HG03354 (cell line): ENCODE results near the gene CAPSL.
"Not testable (repeated sequence)": the region's sequence is repeated elsewhere in the genome, so short reads cannot be mapped to it uniquely, and the experiment has no call there.

ENCODE experiments used
- ATAC-seq: cut with Tn5 transposase; IDR thresholded peaks from one replicate; pipeline ENCODE4 v1.9.1; 2021; ENCODE audit warnings: mild to moderate bottlenecking; ENCODE audit not compliant: unreplicated experiment, poor library complexity, severe bottlenecking

The CAPSL gene

DNA sequence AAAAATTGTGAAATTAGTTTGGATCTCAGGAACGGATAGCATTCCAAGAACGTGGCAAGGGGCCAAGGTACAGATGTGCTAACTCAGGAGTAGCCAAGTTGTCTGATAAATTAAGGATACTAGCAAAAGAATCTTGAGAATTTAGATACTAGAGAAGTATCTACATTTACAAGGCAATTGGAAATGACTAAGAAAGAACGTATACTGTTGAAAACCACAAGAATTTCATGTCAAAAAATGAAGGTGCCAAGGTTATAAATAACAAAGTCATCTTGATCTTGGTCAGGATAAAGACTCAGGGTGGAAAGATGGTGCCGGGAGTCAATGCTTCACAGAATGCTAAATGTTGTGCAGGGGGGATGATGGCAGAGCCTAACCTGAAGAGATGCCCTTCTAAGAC is 19.2 kb downstream of the CAPSL start:
- no peak for ATAC-seq

DNA sequence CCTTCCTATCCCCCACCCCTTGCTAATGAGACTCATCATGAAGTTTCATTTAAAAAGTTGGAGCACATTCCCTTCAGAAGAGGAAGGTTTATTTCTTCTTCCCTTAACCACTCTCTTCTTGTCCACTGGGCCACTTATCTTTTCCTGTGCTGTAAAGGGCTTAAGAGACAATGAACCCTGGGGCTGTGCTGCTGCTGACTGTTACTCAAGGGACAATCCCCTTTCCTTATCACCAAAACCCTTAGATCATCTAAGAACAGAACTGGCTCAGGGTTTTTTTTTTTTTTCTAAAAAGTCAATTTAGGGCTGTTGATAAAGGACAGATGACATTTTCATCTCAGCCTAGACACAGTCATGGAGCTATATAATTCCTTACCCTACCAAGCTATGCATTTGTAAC is 29.6 kb downstream of the CAPSL start:
- no peak for ATAC-seq

GRCh38 chr5:35908228-35908627 is 30.2 kb downstream of the CAPSL start:
- no peak for ATAC-seq

DNA sequence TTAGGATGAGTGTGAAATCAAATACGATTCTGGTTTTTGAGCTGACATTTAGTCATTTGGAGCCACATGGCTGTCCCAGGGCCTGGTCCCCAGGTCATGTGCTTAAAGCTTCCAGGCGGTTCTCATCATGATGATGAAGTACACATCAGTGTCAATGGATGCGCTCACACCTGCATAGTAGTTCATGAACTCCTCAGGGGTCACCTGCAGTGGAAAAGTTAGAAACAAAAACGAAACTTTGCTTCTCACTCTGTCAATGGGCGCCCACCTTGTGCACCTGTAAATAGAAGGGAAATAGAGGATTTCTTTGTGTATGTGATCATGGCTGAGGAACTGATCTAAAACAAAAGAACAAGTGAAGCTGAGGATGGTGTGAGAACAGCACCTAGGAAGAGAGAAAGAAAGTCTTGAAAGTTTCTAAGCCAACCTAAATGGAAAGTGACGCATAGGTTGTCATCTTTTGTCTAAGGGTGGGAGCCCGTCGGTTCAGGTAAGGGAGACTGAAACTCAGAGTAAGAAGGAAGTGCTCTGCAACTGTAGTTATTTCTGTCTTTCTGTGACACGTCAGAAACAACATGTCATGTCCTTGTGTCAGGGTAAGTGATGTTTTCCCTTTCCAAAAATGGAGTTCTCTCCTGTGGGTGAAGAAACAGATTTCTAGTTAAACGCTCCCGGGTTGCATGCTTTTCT is 33.8 kb downstream of the CAPSL start:
- peak; percentile 46 for ATAC-seq

DNA sequence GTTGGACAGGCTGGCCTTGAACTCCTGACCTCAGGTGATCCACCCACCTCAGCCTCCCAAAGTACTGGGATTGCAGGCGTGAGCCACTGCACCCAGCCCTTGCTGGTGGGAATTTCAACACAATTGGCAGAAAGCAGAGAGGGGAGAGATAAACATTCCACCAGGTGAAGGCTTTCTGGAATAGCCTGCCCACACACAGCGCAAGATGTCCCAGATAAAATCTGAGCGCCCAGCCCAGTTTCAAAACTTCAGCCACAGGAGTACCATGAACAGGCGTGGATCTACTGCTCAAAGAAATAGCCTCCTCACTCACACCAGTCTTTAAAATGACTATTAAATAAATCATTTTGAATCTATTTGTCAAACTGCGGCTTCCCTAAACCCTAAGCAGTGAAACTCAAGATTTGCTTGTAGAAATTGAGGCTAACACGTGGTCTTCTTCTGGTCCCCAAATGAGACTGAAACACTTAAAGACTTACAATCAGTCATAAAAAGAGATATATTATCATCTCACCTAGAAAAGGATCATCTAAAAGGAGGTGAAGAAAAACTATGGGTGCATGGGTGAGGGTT is 34.7 kb downstream of the CAPSL start:
- ATAC-seq = no peak

GRCh38 chr5:35902046-35902672 is 36.3 kb downstream of the CAPSL start:
- peak; percentile 76 for ATAC-seq

GRCh38 chr5:35900972-35901695 is 37.3 kb downstream of the CAPSL start:
- no peak for ATAC-seq

GRCh38 chr5:35899800-35900199 is 38.6 kb downstream of the CAPSL start:
- ATAC-seq = no peak

GRCh38 chr5:35898952-35899660 is 39.3 kb downstream of the CAPSL start:
- ATAC-seq = no peak

DNA sequence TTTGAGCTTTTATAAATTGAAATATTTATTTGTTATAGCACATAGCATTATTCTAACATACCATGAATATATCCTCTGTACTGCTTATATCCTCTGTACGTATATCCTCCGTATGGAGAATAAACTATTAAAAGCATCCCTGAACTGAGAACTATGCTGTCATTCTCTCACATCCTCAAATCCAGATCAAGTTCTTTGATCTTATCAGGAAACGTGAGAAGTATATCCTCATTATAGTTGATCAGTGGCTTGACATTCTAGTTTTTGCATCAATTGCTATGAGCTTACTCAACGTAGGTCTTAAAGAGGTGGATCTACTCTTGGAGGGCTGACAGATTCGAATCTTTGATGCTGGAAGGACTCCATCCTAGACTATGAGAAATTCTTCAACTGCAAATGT is 44.3 kb downstream of the CAPSL start:
- ATAC-seq = no peak

DNA sequence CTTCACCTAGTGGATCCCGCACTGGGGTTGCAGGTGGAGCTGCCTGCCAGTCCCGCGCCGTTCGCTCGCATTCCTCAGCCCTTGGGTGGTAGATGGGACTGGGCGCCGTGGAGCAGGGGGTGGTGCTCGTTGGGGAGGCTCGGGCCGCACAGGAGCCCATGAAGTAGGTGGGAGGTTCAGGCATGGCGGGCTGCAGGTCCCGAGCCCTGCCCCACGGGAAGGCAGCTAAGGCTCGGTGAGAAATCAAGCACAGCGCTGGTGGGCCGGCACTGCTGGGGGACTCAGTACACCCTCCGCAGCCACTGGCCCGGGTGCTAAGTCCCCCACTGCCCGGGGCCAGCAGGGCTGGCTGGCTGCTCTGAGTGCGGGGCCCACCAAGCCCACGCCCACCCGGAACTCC is 45.6 kb downstream of the CAPSL start:
- not testable (repeated sequence) for ATAC-seq

- no peak for ATAC-seq
Observed at GRCh38 chr5:35890021-35891020, 48.1 kb downstream of the CAPSL start.

GRCh38 chr5:35887321-35888100 is 50.9 kb downstream of the CAPSL start:
- no peak for ATAC-seq

GRCh38 chr5:35886381-35886780 is 52.0 kb downstream of the CAPSL start:
- ATAC-seq = no peak

DNA sequence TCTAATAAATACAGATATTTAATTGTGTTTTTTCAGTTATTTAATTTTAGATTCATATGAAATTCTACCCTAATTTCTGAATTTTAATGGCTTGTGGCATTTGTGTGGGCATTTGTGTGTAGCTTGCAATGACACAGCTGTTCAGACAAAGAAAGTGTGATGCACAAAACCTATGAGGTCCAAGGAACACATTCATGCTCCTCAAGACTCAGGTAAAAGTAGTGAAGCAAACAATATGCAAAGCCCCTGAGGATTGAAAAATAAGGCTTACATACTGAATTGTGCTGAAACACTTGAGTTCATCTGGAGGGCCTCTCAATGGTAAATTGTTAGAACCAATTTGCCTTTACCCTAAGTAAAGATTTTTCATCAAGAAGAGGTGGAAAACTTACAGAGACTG is 53.6 kb downstream of the CAPSL start:
- ATAC-seq = peak; percentile 16

DNA sequence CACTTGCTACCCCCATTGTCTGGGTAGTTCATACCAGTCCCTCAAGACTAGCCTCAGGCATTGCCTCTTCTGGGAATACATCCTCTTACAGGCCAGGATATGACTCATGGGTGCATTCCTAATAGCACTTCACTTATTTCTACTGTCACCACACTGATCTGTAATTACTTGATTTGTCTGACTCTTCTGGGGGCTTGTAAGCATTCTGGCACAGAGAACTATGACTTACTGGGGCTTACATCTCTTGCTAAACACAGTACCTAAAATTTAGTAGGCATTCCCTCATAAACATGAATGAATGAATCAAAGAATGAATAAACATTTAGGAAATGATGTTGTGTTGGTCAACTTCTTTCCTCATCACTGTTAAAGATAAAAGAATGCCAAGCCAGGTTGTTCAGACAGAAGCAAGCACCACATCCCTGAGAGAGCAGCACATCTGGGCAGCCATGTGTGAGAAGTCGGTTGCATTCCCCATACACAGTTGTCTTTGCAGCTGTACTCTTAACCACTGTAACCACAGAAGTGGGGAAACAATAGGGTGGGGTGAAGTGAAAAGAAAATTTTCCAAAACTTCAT is 54.1 kb downstream of the CAPSL start:
- ATAC-seq = peak; percentile 61

DNA sequence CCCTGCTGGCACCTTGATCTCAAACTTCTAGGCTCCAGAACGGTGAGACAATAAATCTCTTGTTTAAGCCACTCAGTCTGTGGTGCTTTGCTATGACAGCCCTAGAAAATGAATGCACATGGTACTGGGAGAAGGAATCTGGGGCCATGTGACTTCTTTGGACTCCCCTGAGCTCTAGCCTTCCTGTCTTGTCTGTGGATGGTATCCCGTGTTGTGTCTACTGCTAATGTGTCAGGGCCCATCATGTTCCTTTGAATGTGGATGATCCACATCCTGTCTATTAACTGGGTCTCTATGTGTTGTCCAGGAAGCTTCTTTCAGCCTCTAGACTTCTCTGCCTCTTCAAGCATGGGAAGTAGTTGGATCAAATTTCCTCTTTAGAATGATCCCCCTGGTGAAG is 56.7 kb downstream of the CAPSL start:
- ATAC-seq = no peak

- no peak for ATAC-seq
Observed at GRCh38 chr5:35880156-35880555, 58.3 kb downstream of the CAPSL start.
